ENCODE measurements around the gene HMHB1. TPM values are rescaled to one million over a fixed set of nuclear protein-coding genes. Genes with fewer than 3 reads are reported as not detected.

Gene HMHB1
- not detected in 3 replicates for polyA plus RNA-seq
- not detected for polyA plus RNA-seq (2011; ENCODE audit: low read depth)
- polyA plus RNA-seq (2011; cell fraction: cytosol; rRNA removed): not detected in 2 replicates
- not detected in 2 replicates for polyA plus RNA-seq (2011; cell fraction: nucleus; rRNA removed)
- polyA plus RNA-seq (2012; ENCODE audit: low replicate concordance): not detected in 2 replicates
- not detected in 3 replicates for polyA minus RNA-seq
- not detected for polyA minus RNA-seq (2011; cell fraction: cytosol; rRNA and poly(A)+ RNA removed)
- polyA minus RNA-seq (2011; cell fraction: nucleus; rRNA and poly(A)+ RNA removed): not detected in 2 replicates

- FAIRE-seq: no peak
- no peak within 1 kb of the TSS for H3K9ac ChIP-seq (ENCODE audit: control insufficient read depth, extremely low read depth, insufficient read depth, low read length)
- H4K20me1 ChIP-seq (ENCODE audit: control insufficient read depth, extremely low read depth, insufficient read depth, low read length): no peaks in the 10 kb centered on the region
- H3K4me2 ChIP-seq (ENCODE audit: control insufficient read depth, extremely low read depth, insufficient read depth, low read depth, low read length): no peak within 1 kb of the TSS
- H3K4me1 ChIP-seq (ENCODE audit: control insufficient read depth, extremely low read depth, insufficient read depth, low read length): no peaks in the 10 kb centered on the region
- TF ChIP-seq EZH2 (IDR thresholded peaks at IDR 0.05; ENCODE audit: low read length): no peak
- TF ChIP-seq, protein P1, sequence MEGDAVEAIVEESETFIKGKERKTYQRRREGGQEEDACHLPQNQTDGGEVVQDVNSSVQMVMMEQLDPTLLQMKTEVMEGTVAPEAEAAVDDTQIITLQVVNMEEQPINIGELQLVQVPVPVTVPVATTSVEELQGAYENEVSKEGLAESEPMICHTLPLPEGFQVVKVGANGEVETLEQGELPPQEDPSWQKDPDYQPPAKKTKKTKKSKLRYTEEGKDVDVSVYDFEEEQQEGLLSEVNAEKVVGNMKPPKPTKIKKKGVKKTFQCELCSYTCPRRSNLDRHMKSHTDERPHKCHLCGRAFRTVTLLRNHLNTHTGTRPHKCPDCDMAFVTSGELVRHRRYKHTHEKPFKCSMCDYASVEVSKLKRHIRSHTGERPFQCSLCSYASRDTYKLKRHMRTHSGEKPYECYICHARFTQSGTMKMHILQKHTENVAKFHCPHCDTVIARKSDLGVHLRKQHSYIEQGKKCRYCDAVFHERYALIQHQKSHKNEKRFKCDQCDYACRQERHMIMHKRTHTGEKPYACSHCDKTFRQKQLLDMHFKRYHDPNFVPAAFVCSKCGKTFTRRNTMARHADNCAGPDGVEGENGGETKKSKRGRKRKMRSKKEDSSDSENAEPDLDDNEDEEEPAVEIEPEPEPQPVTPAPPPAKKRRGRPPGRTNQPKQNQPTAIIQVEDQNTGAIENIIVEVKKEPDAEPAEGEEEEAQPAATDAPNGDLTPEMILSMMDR (optimal IDR thresholded peaks at IDR 0.05 in 1 of 3, IDR thresholded peaks at IDR 0.05 in 1 of 3, conservative IDR thresholded peaks at IDR 0.05 in 1 of 3; ENCODE audit: extremely low read depth in 1 of 3, insufficient read depth in 2 of 3, low read length in 3 of 3): no peak
- H3K27ac ChIP-seq (ENCODE audit: control insufficient read depth, insufficient read depth, low read length): no peak within 1 kb of the TSS
- dilution Hi-C loops (cut with MboI; ENCODE audit: extremely low pct_ligation_motif_present, low sequenced_read_pairs): no loop called here
- no peak for DNase-seq (ENCODE audit: low read depth, low spot score)
- H3K36me3 ChIP-seq (ENCODE audit: control insufficient read depth in 2 of 2, extremely low read depth in 1 of 2, insufficient read depth in 2 of 2, low read length in 2 of 2): no peaks in the 10 kb centered on the region
- no peak within 1 kb of the TSS for H3K4me3 ChIP-seq (ENCODE audit: control insufficient read depth in 2 of 3, extremely low read depth in 1 of 3, insufficient read depth in 2 of 3, low read depth in 1 of 3, low read length in 3 of 3)
- H3K9me3 ChIP-seq (ENCODE audit: control insufficient read depth, low read depth, low read length): no peaks in the 10 kb centered on the region
- H3K27me3 ChIP-seq (ENCODE audit: control insufficient read depth, extremely low read depth, insufficient read depth, low read length): no peaks in the 10 kb centered on the region
- no peaks in the 10 kb centered on the region for H3K79me2 ChIP-seq (ENCODE audit: control insufficient read depth, insufficient read depth, low read length)
- no peaks in the 10 kb centered on the region for H3K9me1 ChIP-seq (ENCODE audit: control insufficient read depth, extremely low read depth, insufficient read depth, low read length)
- no peak within 1 kb of the TSS for H2AFZ ChIP-seq (ENCODE audit: control insufficient read depth, low read length)
Measured at GRCh38 chr5:143812085-143812705, at the start of gene HMHB1. Gene HMHB1, plus strand, starts transcription at chr5:143812161.

GRCh38 chr5:143762636-143763220 is 49.2 kb upstream of the HMHB1 start:
- Histone ChIP-seq H3K9me1 (ENCODE audit: control insufficient read depth, extremely low read depth, insufficient read depth, low read length) (no peaks in the 10 kb centered on the region), H3K4me1 (ENCODE audit: control insufficient read depth, extremely low read depth, insufficient read depth, low read length) (no peaks in the 10 kb centered on the region), H3K36me3 (ENCODE audit: control insufficient read depth in 2 of 2, extremely low read depth in 1 of 2, insufficient read depth in 2 of 2, low read length in 2 of 2) (no peaks in the 10 kb centered on the region), H4K20me1 (ENCODE audit: control insufficient read depth, extremely low read depth, insufficient read depth, low read length) (no peaks in the 10 kb centered on the region), H3K27ac (ENCODE audit: control insufficient read depth, insufficient read depth, low read length) (no peak overlapping the region), H3K4me2 (ENCODE audit: control insufficient read depth, extremely low read depth, insufficient read depth, low read depth, low read length) (no peak overlapping the region), H3K9ac (ENCODE audit: control insufficient read depth, extremely low read depth, insufficient read depth, low read length) (no peak overlapping the region), H2AFZ (ENCODE audit: control insufficient read depth, low read length) (no peak overlapping the region), H3K27me3 (ENCODE audit: control insufficient read depth, extremely low read depth, insufficient read depth, low read length) (no peaks in the 10 kb centered on the region), H3K9me3 (ENCODE audit: control insufficient read depth, low read depth, low read length) (no peaks in the 10 kb centered on the region), H3K79me2 (ENCODE audit: control insufficient read depth, insufficient read depth, low read length) (no peaks in the 10 kb centered on the region), H3K4me3 (ENCODE audit: control insufficient read depth in 2 of 3, extremely low read depth in 1 of 3, insufficient read depth in 2 of 3, low read depth in 1 of 3, low read length in 3 of 3) (no peak overlapping the region)
- no peak for FAIRE-seq
- TF ChIP-seq, protein P1 (optimal IDR thresholded peaks at IDR 0.05 in 1 of 3, IDR thresholded peaks at IDR 0.05 in 1 of 3, conservative IDR thresholded peaks at IDR 0.05 in 1 of 3; ENCODE audit: extremely low read depth in 1 of 3, insufficient read depth in 2 of 3, low read length in 3 of 3): no peak
- no peak for TF ChIP-seq EZH2 (IDR thresholded peaks at IDR 0.05; ENCODE audit: low read length)
- DNase-seq (ENCODE audit: low read depth, low spot score): no peak
- dilution Hi-C loops (cut with MboI; ENCODE audit: extremely low pct_ligation_motif_present, low sequenced_read_pairs): no loop called here

Data from keratinocyte (primary cell).